ENCODE results near the gene FCN2. TPM values are rescaled to one million over a fixed set of nuclear protein-coding genes. Genes with fewer than 3 reads are reported as not detected.
"Not testable (repeated sequence)": the region's sequence is repeated elsewhere in the genome, so short reads cannot be mapped to it uniquely, and the experiment has no call there.

Gene FCN2
- total and polyA plus RNA-seq, 10 donors: 0.38 to 7.6 (median 1.8) TPM; not detected in 1

DNA sequence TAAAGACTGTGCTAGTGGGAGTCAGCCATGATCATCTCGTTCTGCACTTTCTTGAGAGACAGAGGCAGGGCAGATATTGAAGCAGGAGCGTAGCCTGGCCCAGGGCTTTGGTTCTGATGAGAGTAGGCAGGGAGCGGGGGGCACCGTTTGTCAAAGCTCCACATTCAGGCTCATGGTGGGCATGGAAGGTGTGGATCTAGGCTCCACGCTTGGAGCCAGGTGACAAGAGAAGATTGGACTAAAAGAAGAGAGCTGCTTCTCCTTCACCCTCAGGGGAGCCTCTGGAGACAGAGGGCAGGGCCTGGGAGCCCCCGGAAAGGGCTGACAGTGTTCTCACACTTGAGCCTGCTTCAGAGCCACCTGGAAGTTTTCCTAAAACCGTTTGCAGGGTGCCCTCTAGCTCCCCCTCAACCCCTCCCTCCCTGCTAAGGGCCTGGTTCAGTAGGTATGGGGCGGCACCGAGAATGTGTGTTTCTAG is 24.7 kb upstream of the FCN2 start:
- WGBS, 5 donors: 80 to 90% (median 85%) methylated on average over 9 of the region's 9 CpGs
- peaks cover 0 to 7% (median 0%) of the 10 kb centered on the region in 8 donors for H3K9me3 ChIP-seq
- H3K4me3 ChIP-seq: no peak overlapping the region
- H3K27me3 ChIP-seq (replicated peaks in 1 of 7): peaks cover 0 to 34% (median 0%) of the 10 kb centered on the region in 7 donors
- H3K4me1 ChIP-seq: no peaks in the 10 kb centered on the region
- intact Hi-C loops (cut with DNase I; ENCODE audit: low total_unique reads): no loop called here
- no peak overlapping the region for H3K27ac ChIP-seq
- DNase-seq: no peak
- TF ChIP-seq POLR2AphosphoS5 (IDR thresholded peaks at IDR 0.05): no peak
- TF ChIP-seq POLR2A (IDR thresholded peaks at IDR 0.05): no peak
- TF ChIP-seq CTCF (IDR thresholded peaks at IDR 0.05 in 8 of 11, conservative IDR thresholded peaks at IDR 0.05 in 3 of 11): no peak
- H3K36me3 ChIP-seq: no peaks in the 10 kb centered on the region

DNA sequence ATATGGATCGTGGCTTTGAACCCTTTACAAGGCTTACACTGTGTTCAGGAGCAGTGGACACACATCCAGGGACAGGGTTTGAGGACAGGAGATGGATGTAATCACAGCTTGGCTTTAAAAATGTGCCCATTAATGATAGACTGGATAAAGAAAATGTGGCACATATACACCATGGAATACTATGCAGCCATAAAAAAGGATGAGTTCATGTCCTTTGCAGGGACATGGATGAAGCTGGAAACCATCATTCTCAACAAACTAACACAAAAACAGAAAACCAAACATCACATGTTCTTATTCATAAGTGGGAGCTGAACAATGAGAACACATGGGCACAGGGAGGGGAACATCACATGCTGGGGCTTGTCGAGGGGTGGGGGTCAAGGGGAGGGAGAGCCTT is 23.2 kb upstream of the FCN2 start:
- H3K4me1 ChIP-seq; H3K9me3 ChIP-seq; H3K27ac ChIP-seq; H3K36me3 ChIP-seq; H3K4me3 ChIP-seq; DNase-seq; intact Hi-C loops (cut with DNase I; ENCODE audit: low total_unique reads): not testable (repeated sequence)
- 87 to 94% (median 92%) methylated on average over 2 of the region's 2 CpGs for WGBS, 5 donors
- peaks cover 0 to 34% (median 0%) of the 10 kb centered on the region in 7 donors for H3K27me3 ChIP-seq (replicated peaks in 1 of 7)

DNA sequence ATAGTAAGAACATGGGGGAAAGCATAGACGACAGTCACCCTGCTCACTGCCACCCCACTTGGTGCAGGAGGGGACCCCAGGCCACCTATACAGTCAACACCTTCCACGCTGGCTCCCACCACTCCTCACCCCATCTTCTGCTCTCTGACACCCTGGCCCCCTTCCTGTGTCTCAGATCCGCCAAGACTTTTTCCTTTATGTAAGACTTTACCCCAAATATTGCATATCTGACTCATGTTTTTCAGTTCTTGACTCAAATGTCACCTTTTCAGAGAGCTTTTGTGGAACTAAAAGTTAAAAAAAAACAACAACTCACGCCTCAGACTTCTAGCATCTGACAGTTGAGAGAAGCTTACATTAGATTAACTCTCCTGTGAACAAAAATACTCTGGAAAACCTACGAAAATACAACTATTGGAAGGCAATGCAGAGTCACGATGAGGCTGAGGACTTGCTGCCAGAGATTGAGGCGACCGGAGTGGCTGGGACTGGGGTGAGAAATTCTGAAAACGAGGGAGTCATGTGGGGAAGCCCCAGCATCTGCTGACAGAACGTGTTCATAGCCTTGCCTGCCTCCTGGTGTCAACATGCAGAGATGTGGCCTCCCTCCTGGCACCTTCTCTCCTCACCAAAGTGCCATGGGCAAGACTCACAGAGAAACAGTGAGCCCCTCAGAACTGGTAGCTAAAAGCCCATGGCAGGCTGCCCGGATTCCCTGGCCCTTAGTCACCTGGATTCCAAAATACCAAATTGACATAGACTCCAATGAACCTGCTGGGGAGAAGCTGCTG is 22.4 kb upstream of the FCN2 start:
- Histone ChIP-seq H3K9me3 (peaks cover 0 to 3% (median 0%) of the 10 kb centered on the region in 8 donors), H3K36me3 (no peaks in the 10 kb centered on the region), H3K27me3 (replicated peaks in 1 of 7) (peaks cover 0 to 34% (median 0%) of the 10 kb centered on the region in 7 donors), H3K4me3 (no peak overlapping the region), H3K4me1 (peaks cover 0 to 9% (median 0%) of the 10 kb centered on the region in 6 donors), H3K27ac (no peak overlapping the region)
- no peak for DNase-seq
- 59 to 70% (median 69%) methylated on average over 10 to 11 of the region's 11 CpGs for WGBS, 5 donors
- intact Hi-C loops (cut with DNase I; ENCODE audit: low total_unique reads): no loop called here
- TF ChIP-seq POLR2A (IDR thresholded peaks at IDR 0.05) (no peak), CTCF (IDR thresholded peaks at IDR 0.05 in 8 of 11, conservative IDR thresholded peaks at IDR 0.05 in 3 of 11) (no peak), POLR2AphosphoS5 (IDR thresholded peaks at IDR 0.05) (no peak)

- intact Hi-C loops (cut with DNase I; ENCODE audit: low total_unique reads): no loop called here
- peak overlapping the region; percentile 19 to 79 (median 59) for H3K27ac ChIP-seq
- no peak overlapping the region for H3K4me3 ChIP-seq
- DNase-seq: no peak
- H3K4me1 ChIP-seq: peaks cover 0 to 9% (median 0%) of the 10 kb centered on the region in 6 donors
- 69 to 80% (median 77%) methylated on average over 13 of the region's 13 CpGs for WGBS, 5 donors
- TF ChIP-seq POLR2AphosphoS5 (IDR thresholded peaks at IDR 0.05) (peak in 2 of 3 donors; percentile 11 to 32), CTCF (IDR thresholded peaks at IDR 0.05 in 8 of 11, conservative IDR thresholded peaks at IDR 0.05 in 3 of 11) (no peak)
- no peaks in the 10 kb centered on the region for H3K36me3 ChIP-seq
- peaks cover 0 to 32% (median 0%) of the 10 kb centered on the region in 7 donors for H3K27me3 ChIP-seq (replicated peaks in 1 of 7)
- peaks cover 0 to 3% (median 0%) of the 10 kb centered on the region in 8 donors for H3K9me3 ChIP-seq
Observed at GRCh38 chr9:134860510-134860909, 20.1 kb upstream of the FCN2 start.
